NOMO-1 treated with DMSO at 0.1 percent for 48 hours (cell line): ENCODE results near the gene TGFBRAP1.

Source experiments
- DNase-seq: peaks from one replicate; lab custom pipeline; 2025; ENCODE audit not compliant: unreplicated experiment; lab: John Stamatoyannopoulos, UW

The TGFBRAP1 gene, protein sequence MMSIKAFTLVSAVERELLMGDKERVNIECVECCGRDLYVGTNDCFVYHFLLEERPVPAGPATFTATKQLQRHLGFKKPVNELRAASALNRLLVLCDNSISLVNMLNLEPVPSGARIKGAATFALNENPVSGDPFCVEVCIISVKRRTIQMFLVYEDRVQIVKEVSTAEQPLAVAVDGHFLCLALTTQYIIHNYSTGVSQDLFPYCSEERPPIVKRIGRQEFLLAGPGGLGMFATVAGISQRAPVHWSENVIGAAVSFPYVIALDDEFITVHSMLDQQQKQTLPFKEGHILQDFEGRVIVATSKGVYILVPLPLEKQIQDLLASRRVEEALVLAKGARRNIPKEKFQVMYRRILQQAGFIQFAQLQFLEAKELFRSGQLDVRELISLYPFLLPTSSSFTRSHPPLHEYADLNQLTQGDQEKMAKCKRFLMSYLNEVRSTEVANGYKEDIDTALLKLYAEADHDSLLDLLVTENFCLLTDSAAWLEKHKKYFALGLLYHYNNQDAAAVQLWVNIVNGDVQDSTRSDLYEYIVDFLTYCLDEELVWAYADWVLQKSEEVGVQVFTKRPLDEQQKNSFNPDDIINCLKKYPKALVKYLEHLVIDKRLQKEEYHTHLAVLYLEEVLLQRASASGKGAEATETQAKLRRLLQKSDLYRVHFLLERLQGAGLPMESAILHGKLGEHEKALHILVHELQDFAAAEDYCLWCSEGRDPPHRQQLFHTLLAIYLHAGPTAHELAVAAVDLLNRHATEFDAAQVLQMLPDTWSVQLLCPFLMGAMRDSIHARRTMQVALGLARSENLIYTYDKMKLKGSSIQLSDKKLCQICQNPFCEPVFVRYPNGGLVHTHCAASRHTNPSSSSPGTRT

DNA sequence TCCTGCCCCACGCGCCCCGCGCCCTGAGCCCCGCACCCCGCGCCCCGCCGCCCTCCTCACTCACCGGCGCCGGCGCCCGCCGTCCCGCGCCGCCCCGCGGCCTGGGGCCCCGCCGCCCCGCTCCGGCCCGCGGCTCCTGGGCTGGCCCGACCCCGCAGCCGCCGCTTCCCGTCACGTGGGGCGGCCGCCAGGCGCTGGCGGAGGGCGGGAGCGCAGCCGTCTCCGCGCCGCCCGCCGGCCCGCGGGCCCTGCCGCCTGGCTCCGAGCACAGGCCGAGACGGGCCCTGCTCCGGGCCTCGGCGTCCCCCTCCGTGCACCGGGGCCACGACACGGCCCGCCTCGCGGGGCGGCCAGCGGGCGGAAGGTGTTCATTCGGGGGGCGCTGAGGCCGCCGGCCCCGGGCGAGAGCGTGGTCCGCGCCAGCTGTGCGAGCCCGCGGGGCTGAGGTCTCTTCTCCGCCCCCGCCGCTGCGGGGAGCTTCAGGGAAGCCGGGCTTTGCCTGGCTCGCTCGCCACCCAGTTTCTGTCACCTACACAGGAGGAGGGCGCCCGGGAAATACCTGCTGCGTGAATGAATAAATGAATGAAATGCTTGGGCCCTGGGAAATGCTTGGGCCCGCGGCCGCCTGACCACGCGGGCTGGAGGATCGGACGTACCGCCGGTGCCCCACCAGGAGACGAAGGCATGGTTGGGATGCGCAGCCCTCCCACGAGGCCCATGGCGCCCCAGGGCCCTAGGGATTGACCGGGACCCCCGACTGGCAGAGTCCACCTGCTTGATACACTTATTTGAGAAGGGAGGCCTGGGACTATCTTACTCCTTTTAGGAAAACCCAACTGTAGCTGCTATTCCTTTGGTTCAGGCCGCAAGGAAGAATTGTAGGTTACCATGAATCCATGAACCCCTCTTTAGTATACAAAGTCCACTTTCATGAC, at the start of gene TGFBRAP1:
Gene TGFBRAP1 (minus strand): TSS at position 175 of the 935 bp plus-strand sequence. CDS start 21,434 bp downstream, outside the sequence.
- DNase-seq, result peak; percentile 40

DNA sequence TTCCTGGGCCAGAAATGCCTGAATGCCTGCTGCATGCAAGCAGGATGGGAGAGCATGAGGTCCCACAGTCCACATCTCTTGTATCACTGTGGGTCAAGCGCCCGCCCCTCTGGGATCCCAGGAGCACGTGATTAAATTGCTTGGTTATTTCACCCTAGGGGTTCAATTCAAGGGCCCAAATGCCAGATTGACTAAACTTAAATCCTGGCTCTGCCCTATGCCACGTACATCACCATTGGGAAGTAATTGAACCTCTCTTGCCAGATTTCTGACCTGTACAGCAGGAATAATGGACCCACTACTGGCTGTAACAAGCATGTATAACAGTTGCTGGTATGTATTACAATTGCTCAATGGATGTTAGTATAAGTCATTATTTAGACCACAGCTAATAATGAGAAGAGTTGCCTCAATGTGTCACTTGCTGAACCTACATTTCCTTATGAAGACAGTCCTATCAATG, 49.4 kb upstream of the TGFBRAP1 start:
- DNase-seq, result no peak

- DNase-seq, result no peak
These were observed 48.8 kb upstream of the TGFBRAP1 start for GRCh38 chr2:105378276-105378840.

GRCh38 chr2:105377871-105378270, 48.3 kb upstream of the TGFBRAP1 start:
- DNase-seq, result no peak

DNA sequence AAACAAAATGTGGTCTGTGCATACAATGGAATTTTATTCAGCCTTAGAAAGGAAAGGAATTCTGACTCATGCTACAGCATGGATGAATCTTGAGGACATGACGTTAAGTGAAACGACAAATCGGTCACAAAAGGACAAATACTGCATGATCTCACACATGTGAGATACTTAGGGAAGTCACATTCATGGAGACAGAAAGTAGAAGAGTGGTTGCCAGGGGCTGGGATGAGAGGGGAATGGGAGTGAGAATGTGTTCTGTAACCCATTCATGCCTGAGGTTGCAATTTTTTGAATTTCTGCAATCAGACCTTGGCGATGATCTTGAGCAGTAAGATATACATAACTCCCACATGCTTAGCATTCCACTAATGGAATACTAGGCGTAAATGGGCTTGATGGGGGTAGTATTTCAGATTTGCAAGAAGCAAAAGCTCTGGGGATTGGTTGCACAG, 47.3 kb upstream of the TGFBRAP1 start:
- DNase-seq, result no peak

GRCh38 chr2:105376010-105376409, 46.5 kb upstream of the TGFBRAP1 start:
- DNase-seq, result no peak

- DNase-seq, result no peak
These were observed 45.5 kb upstream of the TGFBRAP1 start for GRCh38 chr2:105375001-105375561.

DNA sequence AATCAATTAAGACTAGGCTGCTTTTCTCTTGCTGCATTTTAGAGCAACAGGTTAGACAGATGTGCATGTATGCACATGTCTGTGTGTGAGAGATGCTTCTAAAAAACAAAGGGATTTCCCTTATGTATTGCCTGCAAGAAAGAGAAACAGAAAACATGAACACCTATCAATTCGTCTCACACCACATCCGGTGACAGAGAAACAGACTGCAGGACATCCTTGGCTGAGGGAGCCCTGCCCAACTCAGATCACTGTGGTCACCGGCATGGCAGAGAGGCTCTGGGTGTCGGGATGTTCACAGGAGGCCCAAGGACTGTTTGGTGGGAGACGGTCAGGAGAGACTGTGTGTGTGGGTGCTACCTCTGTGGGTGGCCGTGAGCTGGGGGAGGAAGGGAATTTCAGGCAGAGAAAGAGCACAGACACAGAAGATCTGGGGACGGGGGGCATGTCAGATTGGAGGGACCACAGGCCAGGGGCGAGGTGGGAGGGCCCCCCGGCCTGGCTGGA, 44.4 kb upstream of the TGFBRAP1 start:
- no peak for DNase-seq

- DNase-seq, result no peak
These were observed 43.8 kb upstream of the TGFBRAP1 start for GRCh38 chr2:105373344-105373781.

DNA sequence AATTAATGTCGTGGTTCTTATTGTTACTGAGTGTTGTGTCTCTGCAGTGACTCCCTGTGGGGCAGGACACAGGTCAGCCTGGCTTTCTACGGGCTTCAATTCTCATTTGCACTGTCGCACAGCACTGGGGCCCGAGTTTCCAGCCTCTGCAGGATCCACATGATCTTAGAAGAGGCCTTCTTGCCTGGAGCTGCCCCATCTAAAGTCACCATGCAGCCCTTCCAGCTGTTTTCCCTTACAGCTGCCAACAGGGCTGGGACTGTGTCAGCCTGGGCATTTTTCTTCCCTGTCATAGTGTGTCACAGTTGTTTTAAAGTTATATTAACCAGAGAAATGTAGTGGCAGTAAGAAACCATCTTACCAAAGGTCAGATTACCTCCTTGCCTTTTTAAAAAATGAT, 42.3 kb upstream of the TGFBRAP1 start:
- DNase-seq, result no peak

DNA sequence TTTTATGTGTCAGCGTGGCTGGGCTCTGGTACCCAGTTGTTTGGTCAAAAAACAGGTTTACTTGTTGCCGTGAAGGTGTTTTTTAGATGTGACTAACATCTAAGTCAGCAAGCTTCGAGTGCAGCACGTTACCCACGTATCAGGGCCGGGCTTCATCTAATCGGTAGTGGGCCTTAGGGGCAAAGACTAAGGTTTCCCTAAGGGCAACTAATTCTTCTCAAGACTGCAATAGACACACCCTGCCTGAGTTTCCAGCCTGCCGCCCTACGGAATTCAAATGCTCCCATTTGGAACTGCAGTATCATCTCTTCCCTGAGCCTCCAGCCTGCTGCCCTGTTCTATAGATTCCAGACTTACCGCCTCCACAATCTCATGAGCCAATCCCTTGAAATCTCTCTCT, 41.6 kb upstream of the TGFBRAP1 start:
- no peak for DNase-seq

DNA sequence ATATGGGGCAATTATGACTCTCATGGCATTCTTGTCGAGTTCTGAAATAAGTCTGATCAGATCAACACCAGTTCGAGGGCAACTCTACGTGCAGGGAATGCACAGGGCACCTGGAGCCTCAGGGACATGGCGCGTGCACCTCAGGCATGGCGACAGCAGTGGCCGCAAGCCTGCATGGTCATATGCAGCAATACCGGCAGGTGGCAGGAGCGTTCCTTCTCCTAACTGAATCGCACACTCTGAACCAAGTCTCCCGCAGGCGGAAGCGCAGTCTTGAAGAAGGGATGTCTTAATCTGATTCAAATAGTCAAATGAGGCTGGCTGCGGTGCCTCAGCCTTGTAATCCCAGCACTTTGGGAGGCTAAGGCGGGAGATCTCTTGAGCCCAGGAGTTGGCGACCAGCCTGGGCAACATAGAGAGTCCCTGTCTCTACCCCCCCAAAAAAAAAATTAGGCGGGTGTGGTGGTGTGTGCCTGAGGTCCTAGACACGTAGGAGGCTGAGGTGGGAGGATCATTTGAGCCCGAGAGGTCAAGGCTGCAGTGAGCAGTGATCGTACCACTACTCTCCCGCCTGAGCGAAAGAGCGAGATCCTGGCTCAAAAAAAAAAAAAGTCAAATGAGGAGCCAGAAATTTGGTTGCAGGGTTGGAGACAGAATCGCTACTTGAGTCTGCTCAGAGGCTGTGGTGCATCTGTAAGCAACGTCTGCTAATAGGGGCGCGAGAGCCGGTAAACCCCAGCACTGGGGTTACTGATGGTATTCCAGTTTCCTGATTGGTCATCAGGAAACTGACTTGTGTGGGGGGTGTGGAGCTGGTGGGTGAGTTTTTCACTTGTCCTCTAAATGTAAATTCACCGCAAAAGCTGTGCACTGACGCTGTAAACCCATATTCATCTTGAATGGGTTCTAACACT, 40.5 kb upstream of the TGFBRAP1 start:
- DNase-seq, result peak; percentile 86

GRCh38 chr2:105368759-105369408, 39.3 kb upstream of the TGFBRAP1 start:
- DNase-seq, result no peak

- DNase-seq, result no peak
These were observed 35.7 kb upstream of the TGFBRAP1 start for GRCh38 chr2:105365206-105365605.

- no peak for DNase-seq
These were observed 35.1 kb upstream of the TGFBRAP1 start for GRCh38 chr2:105364436-105365139.

DNA sequence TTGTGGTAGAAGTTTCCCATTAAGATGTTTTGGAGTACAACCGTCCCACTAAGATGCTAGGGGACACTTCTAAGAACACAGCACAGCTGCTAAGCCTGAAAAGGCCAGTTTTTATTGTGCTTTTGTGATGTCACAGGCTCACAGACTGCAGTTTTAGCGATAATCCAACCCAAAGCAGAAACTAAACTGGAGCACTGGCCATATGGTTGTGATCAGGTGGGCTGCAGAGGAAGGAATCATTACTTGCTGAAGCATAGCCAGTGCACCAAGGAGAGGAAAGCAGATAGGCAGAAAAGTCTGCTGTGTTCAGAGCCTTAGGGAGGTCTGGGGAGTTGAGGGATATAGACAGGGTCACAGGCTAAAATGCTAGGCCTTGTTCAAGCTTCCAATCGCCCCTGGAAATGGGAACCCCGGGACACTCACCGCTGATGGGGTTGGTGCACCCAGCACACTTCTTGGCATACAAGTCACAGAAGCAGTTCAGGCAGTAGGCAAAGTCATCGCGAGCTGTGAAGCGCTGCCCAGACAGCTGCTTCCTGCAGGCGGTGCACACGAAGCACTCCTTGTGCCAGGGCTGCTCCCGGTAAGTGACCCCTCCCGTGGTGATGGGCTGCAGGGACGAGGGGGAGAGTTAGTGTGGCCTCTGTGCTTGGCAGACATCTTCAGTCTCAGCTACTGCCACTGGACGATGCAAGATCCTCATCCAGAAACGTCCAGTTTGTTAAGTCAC, 33.5 kb upstream of the TGFBRAP1 start:
- no peak for DNase-seq
